ENCODE measurements around the gene HES1. TPM values are rescaled to one million over a fixed set of nuclear protein-coding genes. Genes with fewer than 3 reads are reported as not detected.

Gene HES1
- total RNA-seq, 4 donors from 2014 or later = 89.9 to 196 (median 104) TPM

DNA sequence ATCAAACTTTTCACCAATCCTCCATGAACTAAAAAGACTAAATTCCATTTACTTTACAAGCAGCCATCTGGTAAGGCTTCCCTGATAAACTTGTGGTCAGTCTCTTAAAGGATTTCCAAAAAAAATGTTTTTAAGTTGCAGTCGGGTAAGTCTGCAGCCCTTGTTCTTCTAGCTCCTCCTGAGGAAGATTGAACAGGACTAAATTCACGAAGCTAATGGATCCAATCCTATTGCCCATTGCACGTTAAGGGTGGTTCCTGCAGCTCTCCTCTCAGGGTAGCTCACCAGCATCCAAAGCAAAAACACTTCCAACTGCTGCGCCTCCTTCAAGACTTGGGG lies 2.8 kb downstream of the HES1 start:
- in situ Hi-C loops (cut with MboI; ENCODE audit: low pct_ligation_motif_present in 1 of 4, low pct_unique_long_range_greater_than_20kb in 1 of 4, low sequenced_read_pairs in 3 of 4) = loop anchor here (10.0 to 25.0 kb wide), 3 partner anchors 174 to 354 kb away; no protein-coding TSS in a partner anchor
- 33 to 36% methylated on average over 1 to 4 of the region's 4 CpGs for WGBS, 2 donors (ENCODE audit: low coverage in 1 of 2)
- Histone ChIP-seq H3K4me3 (peak overlapping the region in 2 of 4 donors; percentile 53 to 73), H3K27me3 (no peaks in the 10 kb centered on the region), H3K4me1 (peaks cover 19 to 62% (median 49%) of the 10 kb centered on the region in 4 donors), H3K27ac (peak overlapping the region; percentile 95 to 97 (median 96)), H3K9me3 (no peaks in the 10 kb centered on the region), H3K36me3 (no peaks in the 10 kb centered on the region)
- no peak for DNase-seq
- intact Hi-C loops (cut with DNase I; ENCODE audit: low total_unique reads) = loop anchor here (5.0 to 10.0 kb wide), 3 partner anchors 134 to 351 kb away; no protein-coding TSS in a partner anchor
- TF ChIP-seq POLR2A (IDR thresholded peaks at IDR 0.05) = no peak
- no peak for TF ChIP-seq EP300 (IDR thresholded peaks at IDR 0.05; ENCODE audit: low read depth)
- no peak for TF ChIP-seq POLR2AphosphoS5 (IDR thresholded peaks at IDR 0.05)
- TF ChIP-seq, protein P1, sequence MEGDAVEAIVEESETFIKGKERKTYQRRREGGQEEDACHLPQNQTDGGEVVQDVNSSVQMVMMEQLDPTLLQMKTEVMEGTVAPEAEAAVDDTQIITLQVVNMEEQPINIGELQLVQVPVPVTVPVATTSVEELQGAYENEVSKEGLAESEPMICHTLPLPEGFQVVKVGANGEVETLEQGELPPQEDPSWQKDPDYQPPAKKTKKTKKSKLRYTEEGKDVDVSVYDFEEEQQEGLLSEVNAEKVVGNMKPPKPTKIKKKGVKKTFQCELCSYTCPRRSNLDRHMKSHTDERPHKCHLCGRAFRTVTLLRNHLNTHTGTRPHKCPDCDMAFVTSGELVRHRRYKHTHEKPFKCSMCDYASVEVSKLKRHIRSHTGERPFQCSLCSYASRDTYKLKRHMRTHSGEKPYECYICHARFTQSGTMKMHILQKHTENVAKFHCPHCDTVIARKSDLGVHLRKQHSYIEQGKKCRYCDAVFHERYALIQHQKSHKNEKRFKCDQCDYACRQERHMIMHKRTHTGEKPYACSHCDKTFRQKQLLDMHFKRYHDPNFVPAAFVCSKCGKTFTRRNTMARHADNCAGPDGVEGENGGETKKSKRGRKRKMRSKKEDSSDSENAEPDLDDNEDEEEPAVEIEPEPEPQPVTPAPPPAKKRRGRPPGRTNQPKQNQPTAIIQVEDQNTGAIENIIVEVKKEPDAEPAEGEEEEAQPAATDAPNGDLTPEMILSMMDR (IDR thresholded peaks at IDR 0.05) = no peak

DNA sequence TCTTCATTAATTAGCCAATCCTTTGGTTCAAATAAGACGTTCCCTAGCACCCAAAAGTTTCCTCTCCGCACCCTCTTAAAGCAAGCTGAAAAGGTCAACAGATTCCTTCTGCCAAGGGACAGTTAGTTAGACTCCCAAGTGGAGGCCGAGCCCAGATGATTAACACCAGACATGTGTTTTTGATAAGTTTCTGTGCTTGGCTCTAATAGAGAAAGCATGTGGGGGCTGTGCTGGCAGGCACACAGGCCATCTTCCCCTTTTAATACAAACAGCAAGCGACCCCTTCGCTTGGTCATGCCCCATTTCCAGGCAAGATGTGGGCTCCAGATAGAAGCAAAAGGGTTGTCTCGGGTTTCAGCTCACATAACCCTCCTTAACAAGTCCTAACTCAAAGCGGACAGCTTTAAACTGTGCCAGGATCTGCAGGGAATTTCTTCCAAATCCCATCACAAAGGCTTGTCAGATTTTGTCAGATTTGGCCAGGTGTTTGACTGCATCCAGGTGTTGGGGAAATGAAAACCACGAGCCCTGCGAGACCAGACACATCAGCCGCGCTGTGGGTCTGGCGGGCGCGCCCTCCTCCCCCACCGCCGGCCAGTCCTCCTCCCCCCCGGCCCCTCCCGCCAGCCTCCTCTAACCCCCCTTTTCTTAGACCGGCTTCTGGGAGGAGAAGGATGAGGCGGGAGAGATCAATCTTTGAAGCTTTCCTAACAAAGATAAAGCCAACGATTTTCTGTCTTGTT lies 3.3 kb downstream of the HES1 start:
- no peaks in the 10 kb centered on the region for H3K27me3 ChIP-seq
- H3K9me3 ChIP-seq = no peaks in the 10 kb centered on the region
- intact Hi-C loops (cut with DNase I; ENCODE audit: low total_unique reads) = loop anchor here (5.0 to 10.0 kb wide), 3 partner anchors 133 to 352 kb away; no protein-coding TSS in a partner anchor
- TF ChIP-seq, protein P1 (IDR thresholded peaks at IDR 0.05) = no peak
- peak in 2 of 3 donors; percentile 17 to 23 for TF ChIP-seq POLR2AphosphoS5 (IDR thresholded peaks at IDR 0.05)
- H3K4me1 ChIP-seq = peaks cover 18 to 60% (median 46%) of the 10 kb centered on the region in 4 donors
- H3K36me3 ChIP-seq = no peaks in the 10 kb centered on the region
- H3K27ac ChIP-seq = peak overlapping the region; percentile 95 to 97 (median 96)
- DNase-seq = no peak
- peak overlapping the region in 2 of 4 donors; percentile 53 to 73 for H3K4me3 ChIP-seq
- 9% methylated on average over 21 of the region's 21 CpGs; no CpG with 5 or more reads in 1 of the 2 donors for WGBS, 2 donors (ENCODE audit: low coverage in 1 of 2)
- in situ Hi-C loops (cut with MboI; ENCODE audit: low pct_ligation_motif_present in 1 of 4, low pct_unique_long_range_greater_than_20kb in 1 of 4, low sequenced_read_pairs in 3 of 4) = loop anchor here (10.0 to 25.0 kb wide), 3 partner anchors 173 to 354 kb away; no protein-coding TSS in a partner anchor

DNA sequence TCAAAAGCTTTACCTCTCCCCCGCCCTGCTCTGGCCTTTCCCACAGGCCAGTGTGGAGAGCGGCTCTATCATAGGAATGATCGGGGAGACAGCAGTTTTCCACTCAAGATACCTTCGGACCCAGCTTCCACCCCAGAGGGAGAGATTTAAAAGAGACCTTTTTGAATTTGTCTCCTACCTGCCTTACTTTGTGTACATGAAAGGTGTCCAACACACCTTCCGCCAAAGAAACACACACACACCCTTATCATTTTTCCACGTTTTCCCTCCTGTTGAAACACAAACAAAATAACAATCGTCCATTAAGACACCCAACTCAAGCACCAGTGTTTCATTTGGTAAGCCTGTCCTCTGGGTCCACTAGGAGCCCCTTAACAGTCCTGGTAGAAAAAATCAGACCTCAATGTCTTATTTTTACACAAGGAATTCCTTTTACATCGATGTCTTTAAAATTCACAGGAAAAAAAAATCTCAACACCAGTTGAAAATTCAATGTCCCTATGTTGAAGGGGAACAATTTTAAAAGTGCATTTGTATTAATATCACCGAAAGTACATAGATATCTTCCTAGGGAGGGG lies 4.0 kb downstream of the HES1 start:
- Histone ChIP-seq H3K36me3 (no peaks in the 10 kb centered on the region), H3K27me3 (no peaks in the 10 kb centered on the region), H3K9me3 (no peaks in the 10 kb centered on the region), H3K4me1 (peaks cover 18 to 60% (median 46%) of the 10 kb centered on the region in 4 donors), H3K4me3 (no peak overlapping the region), H3K27ac (peak overlapping the region; percentile 95 to 97 (median 96))
- DNase-seq = no peak
- in situ Hi-C loops (cut with MboI; ENCODE audit: low pct_ligation_motif_present in 1 of 4, low pct_unique_long_range_greater_than_20kb in 1 of 4, low sequenced_read_pairs in 3 of 4) = loop anchor here (10.0 to 25.0 kb wide), 3 partner anchors 172 to 355 kb away; no protein-coding TSS in a partner anchor
- intact Hi-C loops (cut with DNase I; ENCODE audit: low total_unique reads) = loop anchor here (5.0 to 10.0 kb wide), 3 partner anchors 132 to 353 kb away; no protein-coding TSS in a partner anchor
- TF ChIP-seq EP300 (IDR thresholded peaks at IDR 0.05; ENCODE audit: low read depth) = no peak
- no peak for TF ChIP-seq POLR2AphosphoS5 (IDR thresholded peaks at IDR 0.05)
- TF ChIP-seq POLR2A (IDR thresholded peaks at IDR 0.05) = no peak
- TF ChIP-seq, protein P1 (IDR thresholded peaks at IDR 0.05) = no peak
- 29 to 33% methylated on average over 4 to 9 of the region's 9 CpGs for WGBS, 2 donors (ENCODE audit: low coverage in 1 of 2)
